Breast epithelium (tissue), 3 donors: Measurements from ENCODE around the gene IRAK1.

Experiments used
- POLR2A ChIP-seq: fragments of 450-650 bp; IDR thresholded peaks from one replicate; pipeline ENCODE4 v1.6.1; 2016; ENCODE audit warnings: antibody characterized with exemption, mild to moderate bottlenecking, moderate library complexity
- TF ChIP-seq, protein P1 (sequence below), 3 donors: fragments of 450-650 bp; IDR thresholded peaks; one replicate each; pipeline ENCODE4 v1.5.1; 2016 to 2017; ENCODE audit warnings: antibody characterized with exemption in 3 of 3, mild to moderate bottlenecking in 3 of 3, moderate library complexity in 3 of 3

DNA sequence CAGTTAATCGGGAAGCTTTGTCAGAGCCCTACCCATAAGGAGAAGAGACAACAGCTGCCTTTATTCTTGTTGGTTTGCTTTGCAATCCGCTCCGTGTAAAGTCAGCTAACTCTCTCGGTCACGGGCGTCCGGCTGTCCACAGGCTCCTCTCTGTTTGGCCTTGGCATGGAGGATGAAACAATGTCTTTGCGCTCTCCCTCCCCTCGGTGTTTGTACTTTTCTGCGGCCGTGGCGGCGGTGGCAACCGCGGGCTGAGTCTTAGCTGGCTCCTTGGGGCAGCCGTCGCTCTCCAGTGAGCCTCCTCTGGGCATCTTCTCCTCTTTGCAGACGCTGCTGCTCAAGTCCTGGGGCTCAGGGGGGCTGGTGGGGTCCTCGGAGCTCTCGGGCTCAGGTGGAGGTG is 10.6 kb upstream of the IRAK1 start:
- TF ChIP-seq POLR2A: no peak
- TF ChIP-seq, protein P1, sequence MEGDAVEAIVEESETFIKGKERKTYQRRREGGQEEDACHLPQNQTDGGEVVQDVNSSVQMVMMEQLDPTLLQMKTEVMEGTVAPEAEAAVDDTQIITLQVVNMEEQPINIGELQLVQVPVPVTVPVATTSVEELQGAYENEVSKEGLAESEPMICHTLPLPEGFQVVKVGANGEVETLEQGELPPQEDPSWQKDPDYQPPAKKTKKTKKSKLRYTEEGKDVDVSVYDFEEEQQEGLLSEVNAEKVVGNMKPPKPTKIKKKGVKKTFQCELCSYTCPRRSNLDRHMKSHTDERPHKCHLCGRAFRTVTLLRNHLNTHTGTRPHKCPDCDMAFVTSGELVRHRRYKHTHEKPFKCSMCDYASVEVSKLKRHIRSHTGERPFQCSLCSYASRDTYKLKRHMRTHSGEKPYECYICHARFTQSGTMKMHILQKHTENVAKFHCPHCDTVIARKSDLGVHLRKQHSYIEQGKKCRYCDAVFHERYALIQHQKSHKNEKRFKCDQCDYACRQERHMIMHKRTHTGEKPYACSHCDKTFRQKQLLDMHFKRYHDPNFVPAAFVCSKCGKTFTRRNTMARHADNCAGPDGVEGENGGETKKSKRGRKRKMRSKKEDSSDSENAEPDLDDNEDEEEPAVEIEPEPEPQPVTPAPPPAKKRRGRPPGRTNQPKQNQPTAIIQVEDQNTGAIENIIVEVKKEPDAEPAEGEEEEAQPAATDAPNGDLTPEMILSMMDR (IDR thresholded peaks at IDR 0.05): no peak
